Mucosa of stomach (tissue), 1 donor: ENCODE data around the gene NAPB.
A peak's percentile ranks its signal among the peaks of the same experiment; 100 is the strongest.
"Not testable (repeated sequence)": the region's sequence is repeated elsewhere in the genome, so short reads cannot be mapped to it uniquely, and the experiment has no call there.

Experiments used
- H3K27me3 ChIP-seq: one replicate; pipeline ENCODE4 v1.7.0; 2013; ENCODE audit warnings: mild to moderate bottlenecking, low read length; ENCODE audit not compliant: control insufficient read depth, insufficient read depth
- H3K36me3 ChIP-seq: one replicate; pipeline ENCODE4 v1.7.0; 2013; ENCODE audit warnings: low read length; ENCODE audit not compliant: control insufficient read depth, insufficient read depth
- H3K4me1 ChIP-seq: one replicate; pipeline ENCODE4 v1.7.0; 2013; ENCODE audit warnings: mild to moderate bottlenecking, low read length; ENCODE audit not compliant: control insufficient read depth, insufficient read depth
- H3K4me3 ChIP-seq: one replicate; pipeline ENCODE4 v1.7.0; 2013; ENCODE audit warnings: low read length
- H3K9ac ChIP-seq: one replicate; pipeline ENCODE4 v1.7.0; 2013; ENCODE audit warnings: mild to moderate bottlenecking, low read length, moderate library complexity
- H3K9me3 ChIP-seq: one replicate; pipeline ENCODE4 v1.7.0; 2013; ENCODE audit warnings: mild to moderate bottlenecking, low read length, moderate library complexity; ENCODE audit not compliant: control insufficient read depth
- donor health status: Pancreatic carcinoma.

Gene NAPB

GRCh38 chr20:23420943-23421931 lies at the start of gene NAPB:
Gene NAPB, minus strand, starts transcription at chr20:23421488. Its CDS starts 86 bp downstream, at chr20:23421402.
- Histone ChIP-seq H3K4me1 (no peaks in the 10 kb centered on the region), H3K9me3 (no peaks in the 10 kb centered on the region), H3K36me3 (no peaks in the 10 kb centered on the region), H3K4me3 (peak within 1 kb of the TSS; percentile 25), H3K27me3 (no peaks in the 10 kb centered on the region), H3K9ac (peak within 1 kb of the TSS; percentile 82)

- H3K9ac ChIP-seq, H3K9me3 ChIP-seq, H3K27me3 ChIP-seq, H3K36me3 ChIP-seq, H3K4me3 ChIP-seq, H3K4me1 ChIP-seq: not testable (repeated sequence)
These were observed 45.7 kb upstream of the NAPB start for GRCh38 chr20:23466961-23467360.

GRCh38 chr20:23461180-23461579 lies 39.9 kb upstream of the NAPB start:
- H3K4me3 ChIP-seq = no peak overlapping the region
- H3K9me3 ChIP-seq = no peaks in the 10 kb centered on the region
- H3K4me1 ChIP-seq = no peaks in the 10 kb centered on the region
- H3K27me3 ChIP-seq = no peaks in the 10 kb centered on the region
- no peaks in the 10 kb centered on the region for H3K36me3 ChIP-seq
- H3K9ac ChIP-seq = no peak overlapping the region

- no peaks in the 10 kb centered on the region for H3K27me3 ChIP-seq
- H3K4me1 ChIP-seq = no peaks in the 10 kb centered on the region
- H3K9ac ChIP-seq = no peak overlapping the region
- no peak overlapping the region for H3K4me3 ChIP-seq
- H3K9me3 ChIP-seq = no peaks in the 10 kb centered on the region
- no peaks in the 10 kb centered on the region for H3K36me3 ChIP-seq
These were observed 38.3 kb upstream of the NAPB start for GRCh38 chr20:23459461-23460150.

DNA sequence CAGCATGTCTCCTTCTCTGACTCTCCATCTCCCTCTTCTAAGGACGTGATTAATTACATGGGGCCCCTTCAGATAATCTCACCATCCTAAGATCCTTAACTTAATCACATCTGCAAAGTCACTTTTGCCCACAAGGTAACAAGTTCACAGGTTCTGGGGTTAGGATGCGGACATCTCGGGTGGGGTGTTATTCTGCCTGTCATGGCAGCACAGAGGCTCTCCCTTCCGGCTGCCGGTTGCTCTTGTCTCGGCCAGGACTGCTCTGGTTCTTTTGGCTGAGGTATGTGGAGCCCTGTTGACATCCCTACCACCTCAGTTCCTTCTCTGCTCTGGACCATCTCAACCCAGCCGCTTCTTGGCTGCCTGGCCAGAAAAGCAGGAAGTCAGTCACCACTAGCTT lies 35.6 kb upstream of the NAPB start:
- Histone ChIP-seq H3K27me3 (no peaks in the 10 kb centered on the region), H3K9ac (no peak overlapping the region), H3K36me3 (no peaks in the 10 kb centered on the region), H3K4me1 (no peaks in the 10 kb centered on the region), H3K9me3 (no peaks in the 10 kb centered on the region), H3K4me3 (no peak overlapping the region)

GRCh38 chr20:23456409-23456808 lies 35.1 kb upstream of the NAPB start:
- H3K4me3 ChIP-seq = no peak overlapping the region

GRCh38 chr20:23455639-23456038 lies 34.4 kb upstream of the NAPB start:
- H3K36me3 ChIP-seq = no peaks in the 10 kb centered on the region
- H3K27me3 ChIP-seq = no peaks in the 10 kb centered on the region
- H3K9ac ChIP-seq = no peak overlapping the region
- no peak overlapping the region for H3K4me3 ChIP-seq
- no peaks in the 10 kb centered on the region for H3K4me1 ChIP-seq
- H3K9me3 ChIP-seq = no peaks in the 10 kb centered on the region

More at GRCh38 chr20:23456409-23456808, 35.1 kb upstream of the NAPB start:
- no peak overlapping the region for H3K9ac ChIP-seq
- no peaks in the 10 kb centered on the region for H3K4me1 ChIP-seq
- H3K9me3 ChIP-seq = no peaks in the 10 kb centered on the region
- no peaks in the 10 kb centered on the region for H3K27me3 ChIP-seq
- no peaks in the 10 kb centered on the region for H3K36me3 ChIP-seq

DNA sequence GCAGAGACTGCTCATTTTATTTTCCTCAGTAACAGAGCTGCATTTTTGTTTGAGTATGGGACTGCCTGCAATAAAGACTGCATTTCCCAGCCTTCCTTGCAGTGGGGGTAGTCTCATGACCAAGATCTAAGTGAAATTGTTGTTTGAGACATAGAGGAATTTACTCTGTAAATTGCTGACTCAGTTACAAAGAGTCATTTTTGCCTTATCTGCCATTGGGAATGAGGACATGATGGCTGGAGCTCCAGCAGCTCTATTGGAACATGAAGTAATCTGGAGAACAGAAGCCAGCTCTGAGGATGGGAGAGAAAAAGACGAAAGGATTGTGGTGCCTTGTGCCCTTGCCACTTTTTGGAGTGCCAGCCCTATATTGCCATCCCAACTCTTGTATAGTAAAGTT lies 33.5 kb upstream of the NAPB start:
- no peak overlapping the region for H3K4me3 ChIP-seq

GRCh38 chr20:23453549-23454543 lies 32.6 kb upstream of the NAPB start:
- Histone ChIP-seq H3K36me3 (no peaks in the 10 kb centered on the region), H3K9me3 (no peaks in the 10 kb centered on the region), H3K4me3 (no peak overlapping the region)

More for the DNA sequence above, 33.5 kb upstream of the NAPB start:
- H3K4me1 ChIP-seq = no peaks in the 10 kb centered on the region
- H3K27me3 ChIP-seq = no peaks in the 10 kb centered on the region
- no peak overlapping the region for H3K9ac ChIP-seq
- H3K36me3 ChIP-seq = no peaks in the 10 kb centered on the region
- H3K9me3 ChIP-seq = no peaks in the 10 kb centered on the region

DNA sequence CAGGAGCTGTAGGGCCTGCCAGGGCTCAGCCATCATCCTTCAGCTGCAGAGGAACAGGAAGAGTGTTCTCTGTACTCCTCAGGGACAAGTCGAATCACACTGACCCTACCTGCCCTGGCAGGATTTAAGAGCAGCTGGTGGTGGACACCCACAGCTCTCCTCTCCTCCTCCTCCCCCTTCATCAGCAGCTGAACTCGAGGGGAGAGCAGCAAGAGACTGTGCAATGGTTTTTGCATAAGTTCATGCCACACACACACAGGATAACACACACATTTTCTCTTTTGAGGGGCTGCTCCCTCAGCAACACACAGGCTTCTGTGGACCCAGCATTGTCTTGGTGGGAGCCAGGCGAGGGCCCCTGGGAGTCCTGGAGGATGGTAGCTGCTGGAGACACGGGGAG lies 31.5 kb upstream of the NAPB start, which contains the start of gene CST11:
Gene CST11 (minus strand): TSS at position 101 of the 400 bp plus-strand sequence. CDS start 65 bp downstream, at position 36.
- no peaks in the 10 kb centered on the region for H3K4me1 ChIP-seq
- H3K27me3 ChIP-seq = no peaks in the 10 kb centered on the region
- H3K36me3 ChIP-seq = no peaks in the 10 kb centered on the region
- H3K9ac ChIP-seq = no peak within 1 kb of the TSS
- no peak within 1 kb of the TSS for H3K4me3 ChIP-seq
- no peaks in the 10 kb centered on the region for H3K9me3 ChIP-seq

More at GRCh38 chr20:23453549-23454543, 32.6 kb upstream of the NAPB start:
- Histone ChIP-seq H3K27me3 (no peaks in the 10 kb centered on the region), H3K4me1 (no peaks in the 10 kb centered on the region), H3K9ac (no peak overlapping the region)

DNA sequence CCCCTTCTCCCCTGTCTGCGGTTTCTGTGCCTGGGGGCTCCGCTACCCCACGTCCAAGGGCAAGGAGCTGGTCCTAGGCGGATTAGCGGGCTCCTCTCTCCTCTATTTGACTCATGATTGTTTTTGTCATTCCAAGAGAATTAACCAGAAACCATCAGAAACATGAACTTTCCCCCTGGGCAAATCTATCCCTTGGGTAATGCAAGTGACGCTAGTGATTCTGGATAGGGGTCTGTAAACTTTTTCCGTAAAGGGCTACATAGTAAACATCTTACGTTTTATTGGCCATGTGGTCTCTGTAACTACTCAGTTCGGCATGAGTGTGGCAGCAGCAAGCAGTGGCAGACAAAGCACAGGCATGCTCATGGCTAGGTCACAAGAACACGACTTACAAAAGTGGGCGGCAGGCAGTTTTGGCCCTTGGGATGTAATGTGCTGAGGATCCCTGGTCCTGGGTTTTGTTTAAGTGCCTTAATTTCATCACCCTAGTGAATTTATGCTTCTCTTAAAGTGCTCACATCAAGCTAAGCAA lies 30.7 kb upstream of the NAPB start:
- no peaks in the 10 kb centered on the region for H3K36me3 ChIP-seq
- no peaks in the 10 kb centered on the region for H3K9me3 ChIP-seq
- H3K4me3 ChIP-seq = no peak overlapping the region
- H3K27me3 ChIP-seq = no peaks in the 10 kb centered on the region
- H3K4me1 ChIP-seq = no peaks in the 10 kb centered on the region
- H3K9ac ChIP-seq = no peak overlapping the region
